Activated B cell treated with CpG ODN at 0.5 μM for 24 hours (primary cell): ENCODE results near the gene ZSCAN5C. TPM values are rescaled to one million over a fixed set of nuclear protein-coding genes. Genes with fewer than 3 reads are reported as not detected.
"Not testable (repeated sequence)": the region's sequence is repeated elsewhere in the genome, so short reads cannot be mapped to it uniquely, and the experiment has no call there.

Experiments
- ATAC-seq: fragments of 200-7000 bp; cut with Tn5 transposase; one replicate; pipeline ENCODE4 v1.10.0; 2021; ENCODE audit warnings: low read depth, mild to moderate bottlenecking, moderate library complexity
- CTCF ChIA-PET: fragments of 350-600 bp; sonication (Branson Sonifier 250); formaldehyde crosslinking; loops from one replicate; lab custom pipeline; 2021; ENCODE audit warnings: antibody characterized with exemption; lab: Charles Lee
- POLR2A ChIA-PET: fragments of 350-600 bp; sonication (Branson Sonifier 250); formaldehyde crosslinking; loops from one replicate; lab custom pipeline; 2021; ENCODE audit warnings: antibody characterized with exemption; lab: Charles Lee
- DNase-seq: peaks from one replicate; pipeline ENCODE4 v3.0.0; 2022
- H3K27ac Mint-ChIP-seq: one replicate; pipeline ENCODE4 v1.8.0; 2020; ENCODE audit warnings: mixed read lengths
- H3K27me3 Mint-ChIP-seq: one replicate; pipeline ENCODE4 v1.8.0; 2021; ENCODE audit warnings: mixed read lengths
- H3K36me3 Mint-ChIP-seq: one replicate; pipeline ENCODE4 v1.8.0; 2021; ENCODE audit warnings: low read depth, mixed read lengths
- H3K4me1 Mint-ChIP-seq: one replicate; pipeline ENCODE4 v1.8.0; 2021; ENCODE audit warnings: mixed read lengths
- H3K4me3 Mint-ChIP-seq: one replicate; pipeline ENCODE4 v1.8.0; 2020; ENCODE audit warnings: mild to moderate bottlenecking, mixed read lengths
- H3K9me3 Mint-ChIP-seq: one replicate; pipeline ENCODE4 v1.8.0; 2020; ENCODE audit warnings: mixed read lengths
- CTCF ChIP-seq: fragments of 200-600 bp; IDR thresholded peaks from one replicate; pipeline ENCODE4 v1.8.0; 2022; ENCODE audit warnings: antibody characterized with exemption, mild to moderate bottlenecking
- intact Hi-C: fragments of 100-400 bp; cut with micrococcal nuclease; formaldehyde crosslinking; loops from one replicate; pipeline ENCODE4 v1.15.1; 2024
- total RNA-seq: library from RNA; stranded (reverse); gene quantifications from 2 replicates; pipeline ENCODE4 v1.2.3, GENCODE V29; 2022

The ZSCAN5C gene
- total RNA-seq, 1 donor from 2014 or later: not detected

DNA sequence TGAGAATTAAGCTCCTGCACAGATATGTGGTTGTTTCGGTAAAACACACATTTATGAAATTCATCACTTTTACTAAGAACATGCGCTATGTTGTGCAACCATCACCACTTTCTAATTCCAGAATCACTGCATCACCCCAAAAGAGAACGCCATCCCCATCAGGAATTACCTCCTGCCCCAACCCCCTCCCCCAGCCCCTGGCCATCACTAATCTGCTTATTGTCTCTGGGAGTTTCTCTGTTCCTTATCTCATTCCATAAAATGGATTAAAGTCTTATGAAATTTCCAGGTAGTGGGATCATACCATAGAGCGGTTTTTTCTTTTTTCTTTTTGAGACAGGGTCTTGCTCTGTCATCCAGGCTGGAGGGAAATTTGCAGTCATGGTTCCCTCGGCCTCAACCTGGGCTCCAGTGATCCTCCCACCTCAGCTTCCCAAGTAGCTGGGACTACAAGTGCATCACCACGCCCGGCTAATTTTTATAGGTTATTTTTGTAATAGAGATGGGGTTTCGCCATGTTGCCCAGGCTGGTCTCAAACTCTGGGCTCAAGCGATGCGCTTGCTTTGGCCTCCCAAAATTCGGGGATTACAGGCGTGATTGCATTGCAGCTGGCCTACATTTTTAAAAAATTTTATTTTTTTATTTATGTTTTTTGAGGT lies 8.0 kb upstream of the ZSCAN5C start:
- no peak overlapping the region for H3K4me3 Mint-ChIP-seq
- H3K27me3 Mint-ChIP-seq: peaks cover 15% of the 10 kb centered on the region
- intact Hi-C loops: no loop called here
- ChIA-PET CTCF (no interaction called here), POLR2A (no interaction called here)
- no peaks in the 10 kb centered on the region for H3K36me3 Mint-ChIP-seq
- ATAC-seq (no peak), DNase-seq (no peak)
- H3K9me3 Mint-ChIP-seq: no peaks in the 10 kb centered on the region
- no peak for TF ChIP-seq CTCF
- H3K27ac Mint-ChIP-seq: no peak overlapping the region
- no peaks in the 10 kb centered on the region for H3K4me1 Mint-ChIP-seq

GRCh38 chr19:56197646-56198045 lies 4.4 kb upstream of the ZSCAN5C start, which contains the start of gene ZSCAN5B:
Gene ZSCAN5B, minus strand, starts transcription at chr19:56197783. Its CDS starts 4,731 bp downstream, at chr19:56193052.
- H3K27me3 Mint-ChIP-seq: peaks cover 11% of the 10 kb centered on the region
- intact Hi-C loops, CTCF ChIA-PET, H3K4me3 Mint-ChIP-seq, ATAC-seq, H3K36me3 Mint-ChIP-seq, DNase-seq, H3K9me3 Mint-ChIP-seq, H3K27ac Mint-ChIP-seq, POLR2A ChIA-PET, H3K4me1 Mint-ChIP-seq: not testable (repeated sequence)

- ATAC-seq (no peak), DNase-seq (no peak)
- H3K4me3 Mint-ChIP-seq: no peak overlapping the region
- H3K36me3 Mint-ChIP-seq: no peaks in the 10 kb centered on the region
- intact Hi-C loops: no loop called here
- peaks cover 4% of the 10 kb centered on the region for H3K27me3 Mint-ChIP-seq
- POLR2A ChIA-PET: no interaction called here
- no peak for TF ChIP-seq CTCF
- no peaks in the 10 kb centered on the region for H3K4me1 Mint-ChIP-seq
- no peaks in the 10 kb centered on the region for H3K9me3 Mint-ChIP-seq
- CTCF ChIA-PET: no interaction called here
- H3K27ac Mint-ChIP-seq: no peak overlapping the region
These were observed 2.4 kb upstream of the ZSCAN5C start for GRCh38 chr19:56199687-56200086.

GRCh38 chr19:56207581-56207980 lies 5.5 kb downstream of the ZSCAN5C start:
- H3K9me3 Mint-ChIP-seq, POLR2A ChIA-PET: not testable (repeated sequence)

GRCh38 chr19:56209091-56209490 lies 7.0 kb downstream of the ZSCAN5C start:
- TF ChIP-seq CTCF: no peak
- H3K27me3 Mint-ChIP-seq: peaks cover 3% of the 10 kb centered on the region
- no peaks in the 10 kb centered on the region for H3K36me3 Mint-ChIP-seq
- ChIA-PET CTCF (no interaction called here), POLR2A (no interaction called here)
- no peak for ATAC-seq
- no peak overlapping the region for H3K4me3 Mint-ChIP-seq
- intact Hi-C loops: no loop called here
- no peaks in the 10 kb centered on the region for H3K4me1 Mint-ChIP-seq
- H3K9me3 Mint-ChIP-seq: no peaks in the 10 kb centered on the region
- no peak for DNase-seq
- no peak overlapping the region for H3K27ac Mint-ChIP-seq

More at GRCh38 chr19:56207581-56207980, 5.5 kb downstream of the ZSCAN5C start:
- ATAC-seq, H3K36me3 Mint-ChIP-seq, CTCF ChIA-PET, intact Hi-C loops, H3K4me3 Mint-ChIP-seq, H3K27me3 Mint-ChIP-seq, DNase-seq, H3K4me1 Mint-ChIP-seq, H3K27ac Mint-ChIP-seq: not testable (repeated sequence)

DNA sequence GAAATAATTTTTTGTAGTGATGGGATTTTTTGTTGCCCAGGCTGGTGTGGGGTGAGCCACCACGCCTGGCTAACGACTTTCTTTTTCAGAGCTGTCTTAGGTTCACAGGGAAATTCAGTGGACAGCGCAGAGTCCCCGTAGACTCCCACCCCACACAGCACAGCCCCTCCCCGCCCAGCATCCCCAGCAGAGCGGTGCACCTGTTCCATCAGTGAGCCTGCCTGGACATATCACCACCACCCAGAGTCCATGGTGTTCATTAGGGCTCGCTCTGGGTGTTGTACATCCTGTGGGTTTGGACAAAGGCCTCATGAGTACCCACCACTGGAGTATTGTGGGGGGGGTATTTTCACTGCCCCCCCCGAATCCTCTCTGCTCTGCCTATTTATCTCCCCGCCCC lies 8.0 kb downstream of the ZSCAN5C start:
- H3K27me3 Mint-ChIP-seq, H3K4me1 Mint-ChIP-seq, H3K36me3 Mint-ChIP-seq, CTCF ChIA-PET, ATAC-seq, POLR2A ChIA-PET, DNase-seq, H3K27ac Mint-ChIP-seq, intact Hi-C loops, H3K4me3 Mint-ChIP-seq, H3K9me3 Mint-ChIP-seq: not testable (repeated sequence)
